Calu3 (cell line): ENCODE measurements around the gene C4orf50. TPM values are rescaled to one million over a fixed set of nuclear protein-coding genes. Genes with fewer than 3 reads are reported as not detected.

Experiments
- BruUV-seq: library from RNA; stranded (reverse); fragments of 400-500 nt; replicated peaks from 2 replicates; lab custom pipeline; 2021; lab: Mats Ljungman, UMichigan
- CTCF ChIA-PET: fragments of 300-600 bp; sonication (Branson Sonifier 250); formaldehyde crosslinking; loops from one replicate; lab custom pipeline; 2022; ENCODE audit warnings: antibody characterized with exemption; lab: Charles Lee
- DNase-seq: peaks from one replicate; pipeline ENCODE4 v3.0.0; 2022
- H3K27ac Mint-ChIP-seq: one replicate; pipeline ENCODE4 v1.8.0; 2022; ENCODE audit warnings: mixed read lengths; ENCODE audit not compliant: unreplicated experiment
- H3K27me3 Mint-ChIP-seq: one replicate; pipeline ENCODE4 v1.8.0; 2022; ENCODE audit warnings: mixed read lengths; ENCODE audit not compliant: unreplicated experiment
- H3K36me3 Mint-ChIP-seq: one replicate; pipeline ENCODE4 v1.8.0; 2022; ENCODE audit warnings: mild to moderate bottlenecking, moderate library complexity, mixed read lengths; ENCODE audit not compliant: insufficient read depth, unreplicated experiment
- H3K4me1 Mint-ChIP-seq: one replicate; pipeline ENCODE4 v1.8.0; 2022; ENCODE audit warnings: mild to moderate bottlenecking, low read depth, mixed read lengths; ENCODE audit not compliant: unreplicated experiment
- H3K4me3 Mint-ChIP-seq: one replicate; pipeline ENCODE4 v1.8.0; 2022; ENCODE audit warnings: mild to moderate bottlenecking, low read depth, moderate library complexity, mixed read lengths; ENCODE audit not compliant: unreplicated experiment
- H3K9me3 Mint-ChIP-seq: one replicate; pipeline ENCODE4 v1.8.0; 2022; ENCODE audit warnings: low read depth, mixed read lengths; ENCODE audit not compliant: unreplicated experiment
- CTCF ChIP-seq: fragments of 200-600 bp; IDR thresholded peaks from one replicate; pipeline ENCODE4 v1.8.0; 2022; ENCODE audit warnings: antibody characterized with exemption; ENCODE audit not compliant: unreplicated experiment
- intact Hi-C: fragments of 100-400 bp; cut with micrococcal nuclease; formaldehyde crosslinking; loops from one replicate; pipeline ENCODE4 v1.10.0; 2022; ENCODE audit not compliant: unreplicated experiment
- total RNA-seq: library from RNA; stranded (reverse); gene quantifications from 2 replicates; pipeline ENCODE4 v1.2.3, GENCODE V29; 2022

The C4orf50 gene
- total RNA-seq, 1 experiment from 2014 or later = not detected

GRCh38 chr4:5927747-5928146, 90.5 kb downstream of the C4orf50 start:
- no peak for TF ChIP-seq CTCF
- Mint-ChIP-seq H3K36me3 (no peaks in the 10 kb centered on the region), H3K9me3 (no peaks in the 10 kb centered on the region), H3K4me1 (no peaks in the 10 kb centered on the region), H3K4me3 (no peak overlapping the region), H3K27me3 (peaks cover 42% of the 10 kb centered on the region), H3K27ac (no peak overlapping the region)
- DNase-seq = no peak
- CTCF ChIA-PET = no interaction called here
- intact Hi-C loops = no loop called here
- BruUV-seq = no TSS peak

- Mint-ChIP-seq H3K27me3 (peaks cover 42% of the 10 kb centered on the region), H3K27ac (no peak overlapping the region), H3K36me3 (no peaks in the 10 kb centered on the region), H3K4me1 (no peaks in the 10 kb centered on the region), H3K4me3 (no peak overlapping the region), H3K9me3 (no peaks in the 10 kb centered on the region)
- intact Hi-C loops = no loop called here
- CTCF ChIA-PET = no interaction called here
- DNase-seq = no peak
- no TSS peak for BruUV-seq
- no peak for TF ChIP-seq CTCF
Observed at GRCh38 chr4:5927116-5927515, 91.1 kb downstream of the C4orf50 start.

- Mint-ChIP-seq H3K36me3 (no peaks in the 10 kb centered on the region), H3K27ac (no peak overlapping the region), H3K9me3 (no peaks in the 10 kb centered on the region), H3K27me3 (peaks cover 45% of the 10 kb centered on the region), H3K4me1 (no peaks in the 10 kb centered on the region), H3K4me3 (no peak overlapping the region)
- TF ChIP-seq CTCF = no peak
- DNase-seq = no peak
- intact Hi-C loops = no loop called here
- no TSS peak for BruUV-seq
- CTCF ChIA-PET = no interaction called here
Observed at GRCh38 chr4:5926598-5926997, 91.6 kb downstream of the C4orf50 start.

- H3K36me3 Mint-ChIP-seq = no peaks in the 10 kb centered on the region
- H3K27me3 Mint-ChIP-seq = peaks cover 47% of the 10 kb centered on the region
- H3K9me3 Mint-ChIP-seq = no peaks in the 10 kb centered on the region
- DNase-seq = no peak
- no TSS peak for BruUV-seq
- H3K4me3 Mint-ChIP-seq = no peak overlapping the region
- no peaks in the 10 kb centered on the region for H3K4me1 Mint-ChIP-seq
- intact Hi-C loops = no loop called here
- no peak overlapping the region for H3K27ac Mint-ChIP-seq
- no peak for TF ChIP-seq CTCF
- CTCF ChIA-PET = no interaction called here
Observed at GRCh38 chr4:5925419-5926200, 92.6 kb downstream of the C4orf50 start.
